Stimulated activated CD4-positive, alpha-beta T cell treated with anti-CD3 and anti-CD28 coated beads, TNF-alpha, amount 100 ng/mL, for 4 hours (primary cell): ENCODE data around the gene ASTE1.
"Not testable (repeated sequence)": the region's sequence is repeated elsewhere in the genome, so short reads cannot be mapped to it uniquely, and the experiment has no call there.

Experiments
- DNase-seq, 3 experiments: peaks; one replicate each; pipeline ENCODE4 v3.0.0-alpha.2; 2020; ENCODE audit warnings: low read depth in 3 of 3

Gene ASTE1

GRCh38 chr3:131009698-131010097 lies 16.9 kb downstream of the ASTE1 start:
- DNase-seq: no peak

- DNase-seq: no peak
Observed at GRCh38 chr3:131008326-131008725, 18.3 kb downstream of the ASTE1 start.

- DNase-seq: no peak
Observed at GRCh38 chr3:131007782-131008181, 18.8 kb downstream of the ASTE1 start.

GRCh38 chr3:131007256-131007655 lies 19.4 kb downstream of the ASTE1 start:
- no peak for DNase-seq

DNA sequence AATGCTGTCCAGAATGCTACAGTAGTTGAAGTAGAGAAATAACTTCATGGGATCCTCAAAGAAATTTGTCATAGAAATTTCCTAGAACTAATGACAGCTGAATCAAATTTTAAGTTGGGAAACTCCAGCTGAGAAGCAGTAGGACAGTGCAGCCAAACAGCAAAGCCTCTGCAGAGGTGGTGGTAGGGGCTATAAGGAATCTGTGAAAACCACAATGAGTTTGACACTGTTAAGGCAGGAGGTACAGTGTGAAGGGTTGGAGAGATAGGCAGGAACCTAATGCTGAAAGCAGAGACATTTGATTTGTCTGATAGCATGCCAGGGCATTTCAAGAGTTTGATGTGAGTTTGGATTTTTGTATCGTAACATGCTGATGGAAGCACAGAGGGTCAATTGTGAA lies 22.0 kb downstream of the ASTE1 start:
- DNase-seq: no peak

GRCh38 chr3:131001071-131001470 lies 25.6 kb downstream of the ASTE1 start:
- no peak for DNase-seq

DNA sequence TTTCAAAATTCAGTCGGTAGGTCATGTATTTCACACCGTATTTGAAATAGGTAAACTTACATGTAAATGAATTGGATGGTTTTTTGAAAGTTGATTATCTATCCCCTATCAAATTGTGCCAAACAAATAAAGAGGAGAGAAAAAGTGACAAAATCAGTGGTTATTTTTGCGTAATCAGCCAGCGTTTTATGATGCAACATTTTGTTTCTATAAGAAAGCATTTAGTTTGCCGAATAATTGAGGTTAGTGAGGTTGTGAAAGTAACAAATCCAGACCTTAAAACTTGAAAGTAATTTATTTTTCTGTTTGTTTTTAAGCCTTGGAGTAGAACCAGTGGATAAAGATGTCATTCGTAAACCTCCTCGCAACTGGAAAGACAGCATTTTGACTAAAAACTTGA lies 29.3 kb downstream of the ASTE1 start:
- DNase-seq: no peak

GRCh38 chr3:130992344-130992743 lies 34.3 kb downstream of the ASTE1 start:
- DNase-seq: no peak

DNA sequence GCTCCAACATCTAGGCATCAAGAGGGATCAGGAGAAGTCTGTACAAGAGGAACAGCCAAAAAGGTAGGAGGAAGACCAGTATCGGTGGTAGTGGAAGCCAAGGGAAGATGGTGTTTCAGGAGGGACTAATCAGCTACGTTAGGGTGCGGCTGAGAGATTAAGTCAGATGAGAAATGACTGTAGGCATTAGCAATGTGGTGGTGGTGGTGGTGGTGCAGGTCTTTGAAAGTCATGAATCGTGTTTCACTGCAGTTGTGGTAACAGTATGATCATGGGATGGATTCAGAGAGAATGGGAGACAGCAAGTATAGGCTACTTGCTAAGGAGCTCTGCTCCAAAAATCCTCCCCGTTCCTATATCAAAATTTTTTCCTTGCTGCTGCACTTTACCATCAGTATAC lies 35.5 kb downstream of the ASTE1 start:
- DNase-seq: no peak

DNA sequence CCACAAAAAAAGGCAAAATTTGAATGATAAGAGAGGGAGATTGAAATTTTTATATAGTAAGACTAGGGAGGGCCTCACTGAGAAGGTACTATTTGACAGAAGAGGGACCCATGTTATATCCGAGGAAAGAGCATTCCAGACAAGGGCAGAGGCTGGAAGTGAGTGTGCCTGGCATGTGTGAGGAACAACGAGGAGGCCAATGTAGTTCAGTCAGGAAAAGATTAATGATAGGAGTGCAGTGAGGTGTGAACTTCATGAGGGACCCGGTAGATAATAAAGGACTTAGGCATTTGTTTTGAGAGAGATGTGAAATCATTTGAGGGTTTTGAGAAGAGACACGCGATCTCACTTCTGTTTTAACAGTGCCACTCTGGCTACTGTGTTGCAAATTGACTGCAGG lies 36.3 kb downstream of the ASTE1 start:
- no peak for DNase-seq

DNA sequence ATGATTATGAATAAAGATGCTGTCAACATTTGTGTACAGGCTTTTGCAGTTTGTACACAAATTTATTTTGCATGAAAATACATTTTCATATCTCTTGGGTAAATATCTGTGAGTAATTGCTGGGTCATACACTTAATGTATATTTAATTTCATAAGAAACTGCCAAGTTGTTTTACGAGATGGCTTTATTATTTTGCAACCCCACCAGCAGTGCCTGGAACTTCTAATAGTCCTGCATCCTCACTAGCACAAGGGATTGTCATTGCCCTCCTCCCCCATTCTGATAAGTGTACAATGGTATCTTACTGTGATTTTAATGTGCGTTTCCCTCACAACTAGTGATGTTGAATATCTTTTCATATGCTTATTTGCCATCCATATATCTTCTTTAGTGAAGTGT lies 45.2 kb downstream of the ASTE1 start:
- no peak for DNase-seq

DNA sequence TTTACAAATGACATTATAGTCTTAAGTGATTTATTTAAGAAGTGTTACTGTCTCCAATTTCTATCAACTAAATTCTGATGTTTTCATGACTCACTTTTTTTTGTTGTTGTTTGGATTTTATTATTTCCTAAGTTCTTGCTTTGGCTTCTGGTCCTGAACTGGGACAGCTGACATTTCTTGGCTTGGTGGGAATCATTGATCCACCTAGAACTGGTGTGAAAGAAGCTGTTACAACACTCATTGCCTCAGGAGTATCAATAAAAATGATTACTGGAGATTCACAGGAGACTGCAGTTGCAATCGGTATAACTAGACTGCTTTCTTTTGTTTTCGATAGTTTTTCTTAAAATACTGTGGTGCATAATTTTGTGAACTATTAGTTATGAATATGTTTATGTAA lies 47.5 kb downstream of the ASTE1 start:
- DNase-seq: no peak

DNA sequence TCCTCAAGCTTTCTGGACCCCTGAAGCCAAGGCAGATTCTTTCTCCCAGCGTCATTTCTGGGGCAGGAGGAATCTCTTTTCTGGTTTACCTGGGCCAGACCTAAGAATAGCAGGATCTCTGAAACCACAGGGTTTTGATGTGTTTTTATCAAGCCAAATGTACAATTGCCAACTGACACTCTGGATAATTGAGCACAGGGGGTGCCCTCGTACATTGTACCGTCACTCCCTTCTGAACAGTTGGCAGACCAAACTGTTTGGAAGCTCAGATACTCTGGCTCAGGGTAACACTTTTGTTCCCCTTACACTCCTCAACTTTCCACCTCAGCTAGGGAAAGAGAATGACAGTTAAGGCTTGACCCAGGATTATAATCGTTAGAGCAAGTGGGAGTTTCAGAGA lies 49.9 kb downstream of the ASTE1 start:
- DNase-seq: no peak

DNA sequence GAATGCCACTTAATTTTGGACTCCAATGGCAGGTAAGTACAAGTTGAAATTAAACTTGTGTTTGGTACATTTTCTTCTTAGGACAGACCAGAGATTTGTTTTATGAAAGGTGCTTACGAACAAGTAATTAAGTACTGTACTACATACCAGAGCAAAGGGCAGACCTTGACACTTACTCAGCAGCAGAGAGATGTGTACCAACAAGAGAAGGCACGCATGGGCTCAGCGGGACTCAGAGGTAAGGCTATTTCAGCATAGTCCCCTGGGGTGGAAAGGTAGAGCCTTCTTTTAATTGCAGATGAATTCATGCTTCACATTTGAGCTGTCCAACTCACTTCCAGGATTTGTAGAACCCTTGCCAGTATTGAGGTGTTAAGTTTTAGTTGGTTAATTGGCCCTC lies 51.4 kb downstream of the ASTE1 start:
- no peak for DNase-seq

GRCh38 chr3:130974201-130974600 lies 52.4 kb downstream of the ASTE1 start:
- DNase-seq: no peak

DNA sequence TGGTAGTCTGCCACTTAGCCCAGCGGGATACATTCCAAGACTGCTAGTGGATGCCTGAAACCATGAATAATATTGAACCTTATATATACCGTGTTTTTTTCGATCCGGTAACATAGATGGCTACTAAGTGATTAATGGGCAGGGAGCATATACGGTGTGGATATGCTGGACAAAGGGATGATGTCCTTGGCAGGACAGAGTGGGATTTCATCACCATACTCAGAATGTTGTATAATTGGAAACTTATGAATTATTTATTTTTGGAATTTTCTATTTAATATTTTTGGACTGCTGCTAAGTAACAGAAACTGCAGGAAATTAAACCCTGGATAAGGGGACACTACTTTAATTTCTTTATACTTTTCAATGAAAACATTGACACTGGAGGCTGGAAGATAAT lies 53.2 kb downstream of the ASTE1 start:
- no peak for DNase-seq

GRCh38 chr3:130972592-130972991 lies 54.0 kb downstream of the ASTE1 start:
- DNase-seq: not testable (repeated sequence)

GRCh38 chr3:130971208-130971607 lies 55.4 kb downstream of the ASTE1 start:
- no peak for DNase-seq

- DNase-seq: no peak
Observed at GRCh38 chr3:130969621-130970020, 57.0 kb downstream of the ASTE1 start.

- DNase-seq: no peak
Observed at GRCh38 chr3:130968221-130968620, 58.4 kb downstream of the ASTE1 start.

GRCh38 chr3:130967281-130967680 lies 59.3 kb downstream of the ASTE1 start:
- no peak for DNase-seq

- no peak for DNase-seq
Observed at GRCh38 chr3:130963878-130964277, 62.7 kb downstream of the ASTE1 start.
